G401.6 (cell line): ENCODE results near the gene ID4.
"Not testable (repeated sequence)": the region's sequence is repeated elsewhere in the genome, so short reads cannot be mapped to it uniquely, and the experiment has no call there.

Experiments used
- FAIRE-seq: peaks from 2 replicates; lab custom pipeline; 2012; peaks lifted over from hg19 to GRCh38; lab: Jason Lieb, UNC

ID4 gene

DNA sequence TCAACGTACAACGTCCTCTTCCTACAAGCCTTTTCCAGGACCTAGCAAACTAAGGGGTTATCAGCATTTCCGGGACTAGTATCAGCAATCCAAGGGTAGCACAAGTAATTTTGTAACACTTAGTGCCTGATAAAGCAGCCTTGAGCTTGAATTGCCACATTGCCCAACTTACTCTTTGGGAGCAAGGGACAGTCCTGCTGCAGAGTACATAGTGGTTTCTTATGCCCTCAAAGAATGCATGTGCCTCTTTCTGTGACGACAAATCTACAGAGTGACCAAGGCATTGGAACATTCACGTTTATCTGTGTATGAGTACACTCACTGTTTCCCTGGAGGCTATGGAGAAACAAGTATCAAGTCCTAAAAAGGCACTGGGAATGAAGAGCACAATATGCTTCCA is 3.2 kb upstream of the ID4 start:
- no peak for FAIRE-seq

DNA sequence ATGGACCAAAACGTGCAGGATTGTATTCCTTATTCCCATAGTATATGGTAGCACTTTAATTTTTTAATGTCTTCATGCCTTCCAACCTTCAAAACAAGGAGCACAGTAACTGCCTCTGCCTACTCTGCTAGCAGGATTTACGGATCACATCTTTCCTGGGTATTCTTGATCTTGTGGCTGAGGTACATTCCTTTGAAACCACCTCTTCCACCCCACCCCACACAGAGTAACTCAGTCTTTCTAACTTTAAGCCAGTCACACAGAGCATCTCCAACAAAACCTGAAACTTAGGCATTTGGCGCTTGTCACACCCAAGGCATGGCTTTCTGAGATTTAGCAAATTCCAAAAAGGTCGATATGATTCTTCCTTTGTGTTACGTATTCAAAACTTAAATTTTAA is 2.3 kb upstream of the ID4 start:
- no peak for FAIRE-seq

DNA sequence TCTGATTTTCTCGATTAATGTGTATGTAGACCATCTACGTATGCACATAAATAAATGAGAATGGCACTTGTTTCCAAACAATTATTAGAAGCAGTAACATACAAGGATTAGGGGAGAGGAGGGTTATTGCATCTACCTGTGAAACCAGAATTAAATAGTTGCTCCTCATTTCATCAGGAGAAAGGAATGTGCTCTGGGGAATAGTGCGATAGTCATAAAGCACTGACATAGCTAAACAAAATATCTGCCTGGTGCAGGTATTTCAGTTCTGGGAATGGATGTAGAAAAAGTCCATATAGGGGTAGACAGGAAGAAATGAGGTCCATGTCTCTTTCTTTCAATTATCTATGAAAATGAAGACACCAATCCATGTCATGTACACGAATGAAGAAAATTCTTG is 1.6 kb upstream of the ID4 start:
- FAIRE-seq: no peak

DNA sequence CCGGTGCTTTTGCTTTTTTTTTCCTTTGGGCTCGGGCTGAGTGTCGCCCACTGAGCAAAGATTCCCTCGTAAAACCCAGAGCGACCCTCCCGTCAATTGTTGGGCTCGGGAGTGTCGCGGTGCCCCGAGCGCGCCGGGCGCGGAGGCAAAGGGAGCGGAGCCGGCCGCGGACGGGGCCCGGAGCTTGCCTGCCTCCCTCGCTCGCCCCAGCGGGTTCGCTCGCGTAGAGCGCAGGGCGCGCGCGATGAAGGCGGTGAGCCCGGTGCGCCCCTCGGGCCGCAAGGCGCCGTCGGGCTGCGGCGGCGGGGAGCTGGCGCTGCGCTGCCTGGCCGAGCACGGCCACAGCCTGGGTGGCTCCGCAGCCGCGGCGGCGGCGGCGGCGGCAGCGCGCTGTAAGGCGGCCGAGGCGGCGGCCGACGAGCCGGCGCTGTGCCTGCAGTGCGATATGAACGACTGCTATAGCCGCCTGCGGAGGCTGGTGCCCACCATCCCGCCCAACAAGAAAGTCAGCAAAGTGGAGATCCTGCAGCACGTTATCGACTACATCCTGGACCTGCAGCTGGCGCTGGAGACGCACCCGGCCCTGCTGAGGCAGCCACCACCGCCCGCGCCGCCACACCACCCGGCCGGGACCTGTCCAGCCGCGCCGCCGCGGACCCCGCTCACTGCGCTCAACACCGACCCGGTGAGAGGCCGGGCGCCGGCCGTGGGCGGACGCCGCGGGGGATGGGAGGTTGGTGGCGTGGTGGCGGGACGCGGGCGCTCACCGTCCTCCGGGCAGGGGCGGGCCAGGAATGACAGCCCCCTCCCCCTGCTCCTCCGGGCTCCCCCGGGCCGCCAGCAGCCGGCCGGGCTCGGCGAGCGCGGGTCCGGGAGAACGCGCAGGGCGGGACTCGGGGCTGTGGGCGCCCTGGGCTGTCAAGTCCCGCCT is 606 bp downstream of the ID4 start:
- FAIRE-seq: no peak

DNA sequence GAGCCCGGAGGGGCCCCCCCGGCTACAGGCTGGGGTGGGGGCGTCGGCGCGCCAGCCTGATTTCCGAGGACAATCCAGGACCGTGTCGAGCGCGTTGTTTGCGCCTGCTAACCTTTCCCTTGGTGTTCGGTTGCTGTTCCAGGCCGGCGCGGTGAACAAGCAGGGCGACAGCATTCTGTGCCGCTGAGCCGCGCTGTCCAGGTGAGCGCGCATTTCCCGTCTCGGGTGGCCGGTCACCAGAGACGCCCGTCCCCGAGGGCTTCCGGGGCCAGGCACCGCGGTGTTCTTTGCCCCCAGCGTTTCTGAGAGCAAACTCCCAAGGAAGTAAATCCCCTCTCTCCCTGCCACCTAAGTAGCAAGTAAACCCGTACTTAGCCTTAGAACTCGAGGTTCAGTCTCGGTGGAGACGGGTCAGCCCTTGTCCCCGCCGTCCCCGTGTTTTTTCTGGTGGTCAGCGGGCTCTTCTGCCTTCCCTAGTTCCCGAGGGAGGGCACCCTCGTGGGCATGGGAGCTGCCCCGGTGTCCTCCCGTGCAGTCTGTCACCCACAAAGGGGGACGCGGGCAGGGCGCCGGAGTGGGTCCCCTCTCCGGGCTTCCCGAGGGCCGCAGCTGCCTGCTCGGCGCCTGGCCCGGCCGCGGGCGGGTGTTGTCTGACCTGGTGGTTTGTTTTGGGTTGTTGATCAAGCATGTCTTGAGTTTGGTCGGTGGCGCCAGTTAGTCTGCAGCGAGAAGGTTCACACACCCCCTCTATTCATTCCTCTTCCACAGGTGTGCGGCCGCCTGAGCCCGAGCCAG is 1.5 kb downstream of the ID4 start:
- FAIRE-seq: no peak

DNA sequence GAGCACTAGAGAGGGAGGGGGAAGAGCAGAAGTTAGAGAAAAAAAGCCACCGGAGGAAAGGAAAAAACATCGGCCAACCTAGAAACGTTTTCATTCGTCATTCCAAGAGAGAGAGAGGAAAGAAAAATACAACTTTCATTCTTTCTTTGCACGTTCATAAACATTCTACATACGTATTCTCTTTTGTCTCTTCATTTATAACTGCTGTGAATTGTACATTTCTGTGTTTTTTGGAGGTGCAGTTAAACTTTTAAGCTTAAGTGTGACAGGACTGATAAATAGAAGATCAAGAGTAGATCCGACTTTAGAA is 2.0 kb downstream of the ID4 start:
- FAIRE-seq: no peak

DNA sequence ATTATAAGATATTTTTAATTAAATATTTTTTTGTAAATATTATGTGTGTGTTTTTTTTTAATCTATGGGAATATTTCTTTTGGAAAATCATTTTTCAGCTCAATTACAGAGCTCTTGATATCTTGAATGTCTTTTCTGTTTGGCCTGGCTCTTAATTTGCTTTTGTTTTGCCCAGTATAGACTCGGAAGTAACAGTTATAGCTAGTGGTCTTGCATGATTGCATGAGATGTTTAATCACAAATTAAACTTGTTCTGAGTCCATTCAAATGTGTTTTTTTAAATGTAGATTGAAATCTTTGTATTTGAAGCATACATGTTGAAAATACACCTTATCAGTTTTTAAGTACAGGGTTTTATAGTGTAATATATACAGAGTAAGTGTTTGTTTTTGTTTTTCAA is 2.6 kb downstream of the ID4 start:
- FAIRE-seq: peak; percentile 72

DNA sequence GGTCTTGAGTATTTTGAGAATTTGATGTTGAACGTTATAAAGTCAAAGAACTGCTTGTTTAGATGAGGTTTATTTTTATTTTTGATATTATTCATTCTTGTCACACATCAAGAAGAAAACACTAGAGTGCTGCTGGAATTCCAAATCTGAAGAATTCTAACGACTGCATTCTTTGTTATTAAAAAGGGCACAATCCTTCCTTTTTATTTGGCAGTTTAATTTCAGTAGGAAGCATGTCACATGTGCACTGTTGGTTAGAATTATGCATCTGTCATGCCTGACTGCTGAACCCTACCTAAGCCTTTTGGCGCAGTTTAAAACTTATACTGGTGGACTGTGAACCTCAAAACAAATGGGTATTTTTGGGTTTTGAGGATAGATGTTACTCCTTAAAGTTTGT is 4.0 kb downstream of the ID4 start:
- no peak for FAIRE-seq

DNA sequence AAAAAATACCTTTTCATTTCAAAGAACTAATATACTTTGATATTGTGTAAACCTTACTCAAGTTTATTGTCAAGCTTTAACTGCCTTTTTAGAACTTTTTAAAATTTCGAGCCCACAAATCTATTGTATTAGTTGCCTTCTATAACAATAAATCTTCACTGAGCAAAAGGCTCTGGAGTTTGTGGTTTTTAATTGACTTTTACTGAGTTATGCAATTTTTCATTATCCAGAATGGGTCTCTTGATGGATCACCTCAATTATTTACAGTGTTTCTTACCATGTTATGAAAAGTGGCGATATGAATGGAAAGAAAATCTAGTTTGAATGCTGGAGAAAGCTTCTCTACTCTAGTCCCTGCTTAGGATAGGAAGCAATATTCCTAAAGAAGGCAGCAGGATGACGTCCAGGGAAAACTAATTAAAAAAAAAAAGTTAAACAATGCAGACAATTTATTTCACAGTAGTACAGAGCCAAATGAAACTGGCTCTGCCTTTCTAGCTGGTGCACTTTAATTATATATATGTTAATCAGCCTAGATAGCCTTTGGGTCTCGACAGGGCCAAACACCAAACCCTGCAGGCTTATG is 5.0 kb downstream of the ID4 start:
- no peak for FAIRE-seq

DNA sequence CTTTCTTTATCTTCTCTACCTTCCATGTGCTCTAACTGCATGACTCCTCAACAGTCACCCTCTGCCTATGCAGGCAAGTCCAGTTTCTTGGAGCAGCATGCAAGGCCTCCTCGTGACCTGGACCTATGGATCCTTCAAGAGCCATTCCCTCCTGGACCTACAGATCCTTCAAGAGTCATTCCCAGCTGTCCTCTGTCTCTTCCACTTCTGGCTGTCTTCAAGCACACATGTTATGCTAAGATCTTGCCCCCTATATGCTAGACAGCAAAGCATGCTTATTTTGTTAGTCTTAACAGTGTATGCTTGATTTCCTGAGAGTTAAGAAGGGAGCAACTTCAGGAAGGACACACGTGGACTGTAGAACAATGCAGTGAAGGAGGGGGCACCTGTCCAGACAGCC is 7.5 kb downstream of the ID4 start:
- no peak for FAIRE-seq

DNA sequence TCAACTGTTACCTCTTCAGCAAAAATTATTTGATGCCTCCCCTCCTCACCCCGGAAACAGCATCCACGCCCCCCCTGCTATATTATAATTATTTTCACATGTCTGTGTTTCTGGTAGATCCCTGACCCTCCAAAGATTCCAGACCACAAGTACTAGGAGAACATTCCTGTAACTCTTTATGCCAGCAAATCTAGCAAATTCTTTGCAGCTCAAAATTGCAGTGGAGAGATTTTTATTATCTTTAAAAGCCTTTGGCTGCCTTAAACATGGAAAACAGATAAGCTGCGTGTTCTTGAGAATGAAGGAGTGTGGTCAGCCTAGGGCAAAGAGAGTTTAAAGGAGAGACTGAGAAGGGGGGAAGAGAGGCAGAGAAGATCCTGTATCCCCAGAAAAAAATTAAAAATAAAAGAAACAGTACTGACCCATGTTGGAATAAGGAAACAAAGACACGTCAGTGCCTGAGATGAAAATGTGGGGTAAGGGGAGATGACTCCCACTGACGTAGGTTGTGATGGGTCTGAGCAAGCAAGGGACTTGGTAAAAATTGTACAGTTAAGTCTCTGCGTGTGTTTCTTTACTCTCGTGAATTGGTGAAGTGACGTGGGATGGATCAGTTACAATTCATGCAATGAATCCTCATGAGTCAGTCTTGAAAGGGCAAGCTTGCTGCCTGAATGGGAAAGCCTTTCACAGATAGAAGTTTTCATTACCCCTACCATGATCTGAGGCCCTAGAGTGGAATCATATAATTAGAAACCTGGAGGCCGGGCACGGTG is 8.3 kb downstream of the ID4 start:
- no peak for FAIRE-seq

DNA sequence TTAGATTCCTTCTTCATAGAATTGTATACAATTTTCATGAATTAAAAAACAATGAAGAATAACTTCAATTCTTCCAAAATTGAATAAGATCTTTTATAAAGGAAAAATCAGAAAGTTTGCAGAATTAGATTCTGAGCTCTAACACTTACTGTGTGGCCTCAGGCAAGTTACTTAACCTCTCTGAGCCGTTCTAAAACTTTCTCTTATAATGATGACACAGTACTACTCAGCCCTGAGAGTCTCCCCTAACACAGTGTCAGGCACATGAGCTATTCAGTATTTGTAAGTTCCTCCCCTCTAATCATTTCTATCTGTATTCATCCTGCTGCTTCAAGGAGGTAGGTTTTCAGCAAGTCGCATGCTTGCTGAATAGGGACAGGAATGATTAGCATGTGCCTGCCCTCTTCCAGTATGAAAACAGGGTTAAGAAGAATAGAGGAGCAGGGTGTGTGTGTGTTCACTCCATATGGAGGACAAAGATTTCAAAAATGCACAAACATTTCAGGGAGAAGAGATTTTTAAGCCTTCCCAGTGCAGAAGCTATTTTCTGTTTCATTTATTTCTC is 11.4 kb downstream of the ID4 start:
- FAIRE-seq: no peak

DNA sequence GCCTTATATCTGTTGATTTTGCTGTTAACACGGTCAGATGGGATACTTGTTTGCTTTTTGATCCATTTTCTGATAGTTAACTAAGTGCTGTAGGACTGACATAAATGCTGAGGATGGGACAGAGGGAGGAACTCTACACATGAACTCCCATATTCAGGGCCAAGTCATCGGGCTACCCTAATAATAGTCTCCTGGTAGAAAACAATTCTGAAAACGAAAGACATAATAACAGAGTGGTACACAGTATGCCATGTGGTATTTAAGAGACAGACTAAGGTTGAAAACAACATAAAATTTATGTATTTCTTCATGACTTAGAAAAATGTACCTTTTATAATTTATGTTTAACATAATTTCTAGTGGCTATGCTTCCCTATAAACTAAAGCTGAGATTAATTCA is 12.0 kb downstream of the ID4 start:
- peak; percentile 61 for FAIRE-seq

DNA sequence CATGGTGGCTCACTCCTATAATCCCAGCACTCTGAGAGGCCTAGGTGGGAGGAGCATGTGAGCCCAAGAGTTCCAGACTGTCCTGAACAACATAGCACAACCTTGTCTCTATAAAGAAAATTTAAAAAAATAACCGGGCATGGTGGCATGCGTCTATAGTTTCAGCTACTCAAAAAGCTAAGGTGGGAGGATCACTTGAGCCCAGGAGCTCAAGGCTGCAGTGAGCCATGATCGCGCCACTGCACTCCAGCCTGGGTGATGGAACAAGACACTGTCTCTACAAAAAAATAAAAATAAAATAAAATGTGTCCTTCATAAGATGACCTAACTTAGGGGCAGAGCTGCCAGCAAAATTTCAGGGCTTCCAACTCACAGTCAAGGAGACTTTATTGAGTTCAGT is 12.6 kb downstream of the ID4 start:
- FAIRE-seq: no peak

DNA sequence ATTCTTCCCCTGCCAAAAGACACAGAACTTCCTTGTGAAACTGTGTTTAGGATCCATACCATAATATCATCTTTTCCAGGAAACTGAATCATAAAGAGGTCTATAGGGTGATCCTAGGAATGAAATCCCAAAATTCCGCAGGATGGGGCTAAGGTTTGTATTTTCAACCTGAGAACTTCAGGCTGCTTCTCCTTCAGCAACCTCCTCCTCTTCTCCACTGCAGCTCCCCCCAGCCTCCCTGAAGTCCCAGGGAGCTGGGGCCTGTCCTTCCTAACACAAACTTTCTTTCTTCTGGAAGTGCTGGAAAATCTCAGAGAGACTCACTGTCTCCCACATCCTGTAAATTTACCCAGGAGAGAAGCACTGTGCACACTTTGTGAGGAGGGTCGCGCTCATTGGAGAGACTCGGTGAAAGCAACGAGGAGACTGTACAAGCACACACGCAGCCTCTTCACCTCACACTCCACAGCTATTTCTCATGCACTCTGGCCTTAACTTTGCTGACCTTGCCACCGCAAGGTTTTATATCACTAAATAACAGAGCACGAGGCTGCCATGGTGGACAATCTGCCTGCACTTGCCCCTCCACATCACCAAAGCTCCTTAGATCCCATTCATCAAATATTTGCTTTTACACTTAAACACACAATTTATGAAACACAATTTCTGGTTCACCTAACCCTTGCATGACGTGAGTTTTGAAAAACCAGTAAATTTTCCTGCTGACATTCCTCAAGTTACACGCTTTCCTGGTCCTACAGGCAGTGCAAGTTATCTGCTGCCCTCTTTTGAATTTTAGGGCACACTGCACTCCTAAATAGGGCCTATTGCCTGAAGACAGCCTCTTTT is 14.3 kb downstream of the ID4 start:
- FAIRE-seq: peak; percentile 94

DNA sequence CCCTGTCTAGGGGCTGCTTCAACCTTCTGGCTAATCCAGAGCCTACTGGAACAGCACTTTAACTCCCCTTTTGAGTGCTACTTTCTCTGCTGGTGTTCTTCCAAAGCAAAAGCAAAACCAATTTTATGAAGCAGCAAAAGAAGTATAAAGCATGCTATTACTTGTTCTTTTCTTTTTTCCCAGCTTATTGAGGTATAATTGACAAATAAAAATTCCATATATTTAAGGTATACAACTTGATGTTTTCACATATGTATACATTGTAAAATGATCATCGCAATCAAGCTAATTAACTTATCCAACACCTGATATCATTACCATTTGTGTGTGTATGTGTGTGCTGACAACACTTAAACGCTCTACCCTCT is 14.9 kb downstream of the ID4 start:
- no peak for FAIRE-seq

DNA sequence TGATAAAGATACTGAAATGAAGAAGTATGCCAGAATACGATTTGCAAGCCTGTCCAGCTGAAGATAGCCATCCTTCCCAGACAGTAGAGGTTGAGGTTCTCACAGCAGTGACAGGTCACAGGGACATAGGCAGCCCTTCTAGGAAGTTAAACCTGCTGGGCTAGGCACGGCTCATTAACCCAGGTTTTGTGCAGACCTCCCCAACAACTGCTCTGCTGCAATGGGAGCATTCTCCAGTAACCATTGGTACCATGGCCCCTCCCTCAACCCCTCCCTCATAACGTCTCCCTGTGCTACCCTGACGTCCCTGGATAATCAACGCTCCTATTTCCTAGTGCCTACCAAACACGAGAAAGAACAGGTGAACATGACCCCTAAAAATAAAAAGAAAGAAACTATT is 15.8 kb downstream of the ID4 start:
- no peak for FAIRE-seq

DNA sequence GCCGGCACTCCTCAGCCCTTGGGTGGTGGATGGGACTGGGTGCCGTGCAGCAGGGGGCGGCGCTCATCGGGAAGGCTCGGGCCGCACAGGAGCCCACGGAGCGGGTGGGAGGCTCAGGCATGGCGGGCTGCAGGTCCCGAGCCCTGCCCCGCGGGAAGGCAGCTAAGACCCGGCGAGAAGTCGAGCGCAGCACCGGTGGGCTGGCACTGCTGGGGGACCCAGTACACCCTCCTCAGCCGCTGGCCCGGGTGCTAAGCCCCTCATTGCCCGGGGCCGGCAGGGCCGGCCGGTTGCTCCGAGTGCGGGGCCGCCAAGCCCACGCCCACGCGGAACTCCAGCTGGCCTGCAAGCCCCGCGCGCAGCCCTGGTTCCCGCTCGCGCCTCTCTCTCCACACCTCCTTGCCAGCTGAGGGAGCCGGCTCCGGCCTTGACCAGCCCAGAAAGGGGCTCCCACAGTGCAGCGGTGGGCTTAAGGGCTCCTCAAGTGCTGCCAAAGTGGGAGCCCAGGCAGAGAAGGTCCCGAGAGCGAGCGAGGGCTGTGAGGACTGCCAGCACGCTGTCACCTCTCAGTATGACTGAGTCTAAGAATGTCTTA is 17.3 kb downstream of the ID4 start:
- FAIRE-seq: not testable (repeated sequence)

DNA sequence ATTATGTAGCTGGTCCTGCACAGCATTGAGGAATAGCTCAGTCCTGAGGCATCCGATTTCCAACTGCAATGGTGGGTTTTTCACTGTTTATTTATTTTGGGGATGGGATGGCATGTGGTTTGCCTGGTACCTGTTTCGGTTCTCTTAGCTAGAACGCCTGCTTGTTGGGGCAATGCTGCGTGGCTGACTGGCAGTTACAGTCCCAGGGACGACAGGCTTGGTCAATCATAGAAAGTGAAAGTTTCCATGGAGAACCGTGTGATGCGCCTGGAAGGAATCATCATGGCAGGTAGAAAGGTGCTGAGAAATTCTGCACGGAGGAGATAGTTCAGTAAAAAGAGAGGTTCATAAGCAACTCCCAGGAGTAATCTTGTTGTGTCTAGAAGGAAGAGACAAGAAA is 18.4 kb downstream of the ID4 start:
- no peak for FAIRE-seq

DNA sequence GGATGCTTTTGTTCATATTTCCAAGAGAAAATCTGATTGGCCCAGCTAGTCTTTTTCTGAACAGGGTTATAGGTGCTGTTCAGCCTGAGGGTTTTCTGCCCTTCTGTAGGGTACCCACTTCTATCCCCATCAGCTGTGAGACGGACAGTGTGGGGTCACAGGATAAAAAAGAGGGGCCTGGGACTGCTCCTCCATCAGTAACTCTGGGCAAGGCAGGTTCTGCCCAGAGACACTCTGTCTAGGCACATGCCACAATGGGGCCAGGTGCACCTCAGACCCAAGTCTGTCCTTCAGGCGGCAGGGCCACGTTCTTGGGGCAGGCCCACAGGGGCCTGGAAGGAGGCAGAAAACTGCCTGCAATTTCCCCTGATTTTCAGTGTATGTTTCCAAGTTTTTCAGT is 20.0 kb downstream of the ID4 start:
- no peak for FAIRE-seq

DNA sequence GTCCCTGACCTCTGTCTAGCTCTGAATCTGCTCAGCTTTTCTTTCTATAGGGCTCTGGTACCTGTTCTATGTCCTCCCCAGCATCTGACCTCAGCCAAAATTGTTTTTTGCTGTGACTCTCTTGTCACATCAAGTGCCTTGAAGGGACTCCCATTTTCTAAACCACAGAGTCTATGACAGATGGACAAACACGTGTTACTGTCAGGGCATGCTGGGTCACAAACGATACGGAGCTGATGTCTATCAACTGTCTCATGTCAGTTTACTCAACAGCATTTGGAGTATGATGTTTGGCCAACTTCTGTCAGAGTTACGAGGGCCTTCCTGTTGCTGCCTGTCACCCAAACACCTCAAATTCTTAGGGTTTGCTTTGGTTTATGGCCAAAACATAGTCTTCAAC is 20.5 kb downstream of the ID4 start:
- FAIRE-seq: no peak
